CD4-positive, alpha-beta T cell treated with Interleukin-15 for 1 hour (primary cell): ENCODE measurements around the gene PTPRM.

Experiments
- DNase-seq: peaks from one replicate; pipeline ENCODE4 v3.0.0-alpha.2; 2020

PTPRM gene

GRCh38 chr18:7566567-7567473, at the start of gene PTPRM:
Gene PTPRM, plus strand, starts transcription at chr18:7567316. Its CDS starts 503 bp downstream, at chr18:7567819.
- DNase-seq: peak; percentile 41

DNA sequence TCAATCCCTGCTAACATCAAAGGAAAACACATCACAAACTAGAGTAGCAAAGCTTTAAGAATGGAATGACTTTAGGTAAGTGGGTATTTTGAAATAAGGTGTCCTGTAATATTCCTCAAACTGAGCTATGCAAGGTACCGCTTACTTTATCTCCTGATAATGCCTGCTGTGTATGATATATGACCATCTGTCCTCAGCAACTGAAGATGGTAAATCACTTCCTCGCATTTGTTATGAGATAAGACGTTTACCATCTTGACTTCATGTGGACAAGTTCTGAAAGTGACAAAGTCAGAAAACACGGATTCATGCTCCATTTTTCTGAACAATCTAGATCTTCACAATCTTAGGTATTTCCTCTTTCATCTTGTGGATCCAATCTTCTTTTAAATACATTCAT, 49.3 kb upstream of the PTPRM start:
- no peak for DNase-seq

DNA sequence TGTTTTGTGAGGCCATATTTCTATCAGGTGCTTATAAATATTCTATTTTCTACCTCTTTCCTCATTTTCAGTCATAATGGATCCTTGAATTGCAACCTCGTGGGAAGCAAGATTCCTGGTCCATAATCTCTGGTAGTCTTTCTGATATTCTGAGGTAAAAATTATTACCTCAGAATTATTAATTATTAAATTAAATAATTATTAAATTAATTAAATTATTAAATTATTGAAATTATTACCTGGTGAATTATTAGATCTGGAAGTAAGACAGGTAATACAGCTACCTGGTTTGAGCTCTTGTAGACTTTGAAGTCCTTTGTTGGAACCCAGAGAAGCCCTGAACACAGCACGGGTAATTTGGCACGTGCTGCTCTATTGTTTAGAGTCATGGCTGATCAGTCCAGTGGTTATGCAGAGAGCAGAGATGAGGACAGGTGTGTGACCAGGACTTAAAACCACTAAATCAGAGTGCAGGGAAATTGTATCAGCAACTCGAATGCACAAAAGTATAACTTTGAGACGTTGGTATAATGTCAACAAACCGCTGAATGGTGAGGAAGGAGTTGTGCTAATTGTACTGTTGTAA, 46.8 kb upstream of the PTPRM start:
- no peak for DNase-seq

DNA sequence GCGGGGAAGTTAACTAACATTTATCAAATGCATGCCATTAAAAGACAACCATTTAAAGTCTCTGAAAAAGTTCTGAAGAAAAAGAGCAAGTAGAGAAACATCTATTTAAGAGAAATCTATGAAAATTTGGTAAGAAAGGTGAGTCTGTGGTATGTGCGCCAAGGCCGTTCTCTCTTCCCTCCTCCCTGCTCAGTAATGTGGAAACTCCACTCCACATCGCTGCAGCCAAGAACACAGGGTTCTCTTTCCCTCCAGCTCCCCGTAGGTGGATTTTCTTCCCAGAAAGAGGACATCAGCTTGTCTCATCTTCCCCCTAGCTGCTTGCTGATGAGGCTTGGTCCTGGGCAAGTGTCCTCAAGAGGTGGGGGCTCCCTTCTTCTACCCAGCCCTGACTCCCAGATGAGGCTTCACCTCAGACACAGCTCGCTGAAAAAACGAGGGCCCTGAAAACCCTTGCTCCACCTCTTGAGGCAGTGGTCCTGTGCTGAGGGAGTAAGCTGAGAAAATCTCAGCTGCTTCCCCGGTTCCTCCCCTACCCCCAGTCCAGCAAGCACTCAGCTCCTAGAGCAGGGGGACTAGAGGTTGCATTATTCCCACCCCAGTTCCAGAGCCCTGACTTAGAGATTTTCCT, 45.8 kb upstream of the PTPRM start:
- DNase-seq: no peak

- DNase-seq: no peak
Measured at GRCh38 chr18:7523772-7524171, 43.3 kb upstream of the PTPRM start.

DNA sequence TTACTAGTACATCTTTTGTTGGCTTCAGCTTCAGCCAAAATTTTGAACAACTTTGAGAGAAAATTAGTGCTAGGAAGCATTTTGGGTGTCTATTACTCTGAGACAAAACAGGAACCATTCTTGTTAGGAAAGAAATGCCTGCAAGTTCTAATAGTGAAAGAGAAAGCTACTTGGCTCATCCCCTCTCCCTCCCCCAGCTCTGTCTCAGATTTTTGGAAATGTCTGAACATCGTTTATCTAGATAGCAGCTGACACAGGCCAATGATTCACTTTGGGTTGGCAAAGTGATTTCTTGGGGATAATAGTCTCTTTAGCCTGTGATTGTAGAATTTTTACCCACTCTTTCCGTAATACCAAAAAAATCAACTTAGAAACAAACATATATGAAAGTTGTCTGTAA, 42.3 kb upstream of the PTPRM start:
- DNase-seq: no peak

DNA sequence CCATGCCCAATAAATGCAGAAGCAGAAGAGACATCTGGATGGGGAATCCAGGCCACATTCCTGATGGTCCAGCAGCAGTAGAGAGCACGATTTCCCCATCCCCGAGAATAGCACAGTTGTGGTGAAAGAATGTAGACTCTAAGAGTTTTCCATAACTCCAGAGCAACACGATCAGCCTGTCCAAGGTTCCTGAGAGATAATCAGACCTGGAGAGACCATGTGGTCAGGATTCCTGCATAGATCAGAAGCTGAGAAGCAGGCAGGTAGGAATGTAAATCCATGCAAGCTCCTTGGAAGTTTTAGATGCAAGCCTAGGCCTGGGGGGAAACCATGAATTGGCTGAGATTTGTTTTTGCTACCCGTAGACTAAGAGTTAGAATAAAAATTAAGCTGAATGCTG, 34.2 kb upstream of the PTPRM start:
- no peak for DNase-seq

GRCh38 chr18:7535436-7536205, 31.5 kb upstream of the PTPRM start:
- no peak for DNase-seq

DNA sequence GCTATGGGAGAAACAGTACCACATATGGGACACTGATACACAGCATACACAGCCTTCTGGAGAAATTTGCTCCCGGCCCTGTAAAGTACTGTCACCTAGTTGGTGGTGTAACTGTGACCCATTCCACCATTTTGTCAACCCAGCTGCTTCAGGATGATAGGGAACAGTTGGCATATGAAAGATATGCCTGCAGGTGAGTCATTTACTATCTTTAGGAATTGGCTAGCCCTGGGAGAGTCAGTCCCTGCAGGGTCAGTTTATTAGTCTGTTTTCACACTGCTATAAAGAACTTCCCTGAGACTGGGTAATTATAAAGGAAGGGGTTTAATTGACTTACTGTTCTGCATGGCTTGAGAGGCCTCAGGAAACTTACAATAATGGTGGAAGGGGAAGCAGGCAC, 30.0 kb upstream of the PTPRM start:
- DNase-seq: no peak

GRCh38 chr18:7541835-7542234, 25.3 kb upstream of the PTPRM start:
- DNase-seq: no peak

GRCh38 chr18:7544686-7545085, 22.4 kb upstream of the PTPRM start:
- DNase-seq: no peak

DNA sequence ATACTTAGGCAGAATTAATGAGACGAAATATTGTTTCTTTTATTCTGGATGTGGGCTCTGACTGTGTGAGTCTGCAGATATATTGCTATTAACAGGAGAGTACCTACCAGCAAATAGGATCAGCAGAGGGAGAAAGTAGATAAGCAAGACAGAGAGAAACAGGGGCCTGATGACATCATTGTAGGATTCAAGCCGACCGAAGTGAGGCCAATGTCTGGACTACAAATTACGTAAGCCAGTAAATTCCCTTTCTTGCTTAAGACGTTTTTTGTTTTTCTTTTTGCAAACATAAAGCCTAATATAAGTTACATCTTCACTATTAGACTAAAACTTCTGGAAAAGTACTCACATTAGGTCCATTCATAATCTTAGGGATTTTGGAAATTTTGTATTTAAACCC, 21.4 kb upstream of the PTPRM start:
- DNase-seq: no peak

GRCh38 chr18:7548221-7548620, 18.9 kb upstream of the PTPRM start:
- no peak for DNase-seq

- no peak for DNase-seq
Measured at GRCh38 chr18:7548721-7549120, 18.4 kb upstream of the PTPRM start.

DNA sequence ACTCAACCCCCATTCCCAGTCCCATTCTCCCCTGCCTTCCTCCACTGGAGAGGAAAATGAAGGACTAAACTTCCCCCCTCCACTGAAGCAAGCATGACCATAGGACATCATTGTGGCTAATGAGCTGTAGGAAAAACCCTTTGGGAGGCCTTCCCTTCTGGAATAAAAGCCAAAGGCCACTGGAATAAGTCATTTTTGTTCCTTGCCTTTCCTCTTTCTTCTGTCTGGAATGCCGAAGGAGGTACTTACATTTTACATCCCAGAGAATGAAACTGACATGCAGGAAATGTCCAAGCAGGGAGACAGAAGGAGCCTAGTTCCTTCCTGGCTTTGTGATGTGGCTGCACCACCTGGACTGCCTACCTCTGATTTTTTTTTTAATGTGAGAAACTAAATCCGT, 9.1 kb upstream of the PTPRM start:
- DNase-seq: no peak

- DNase-seq: no peak
Measured at GRCh38 chr18:7558769-7559168, 8.3 kb upstream of the PTPRM start.

DNA sequence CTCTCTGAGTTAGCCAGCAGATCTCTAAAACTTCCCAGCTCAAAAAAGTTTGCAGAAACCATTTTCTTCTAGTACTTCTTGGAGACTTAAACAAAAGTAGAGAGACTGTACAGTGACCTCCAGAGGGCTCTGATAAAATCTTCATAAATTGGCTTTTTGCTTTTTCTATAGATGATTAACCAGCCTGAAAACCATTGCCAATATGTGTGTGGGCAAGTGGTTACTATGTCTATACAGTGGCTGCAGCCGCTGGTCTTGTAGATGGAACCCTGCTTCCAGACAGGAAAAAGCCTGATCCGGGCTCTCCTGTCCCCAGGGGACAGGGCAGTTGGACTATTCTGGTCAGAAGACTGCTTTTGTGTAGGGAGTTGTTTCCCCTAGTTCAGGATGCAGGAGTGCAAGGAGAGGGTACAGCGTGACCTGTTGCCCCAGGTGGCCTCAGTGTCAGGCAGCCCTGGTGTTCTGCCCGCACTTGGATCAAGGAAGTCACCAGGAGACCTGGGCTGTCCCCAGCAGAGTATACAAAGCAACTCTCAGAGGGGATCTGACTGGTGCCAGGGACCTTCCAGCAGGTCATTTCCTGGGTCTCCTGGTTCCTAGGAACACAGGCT, 7.3 kb upstream of the PTPRM start:
- no peak for DNase-seq

DNA sequence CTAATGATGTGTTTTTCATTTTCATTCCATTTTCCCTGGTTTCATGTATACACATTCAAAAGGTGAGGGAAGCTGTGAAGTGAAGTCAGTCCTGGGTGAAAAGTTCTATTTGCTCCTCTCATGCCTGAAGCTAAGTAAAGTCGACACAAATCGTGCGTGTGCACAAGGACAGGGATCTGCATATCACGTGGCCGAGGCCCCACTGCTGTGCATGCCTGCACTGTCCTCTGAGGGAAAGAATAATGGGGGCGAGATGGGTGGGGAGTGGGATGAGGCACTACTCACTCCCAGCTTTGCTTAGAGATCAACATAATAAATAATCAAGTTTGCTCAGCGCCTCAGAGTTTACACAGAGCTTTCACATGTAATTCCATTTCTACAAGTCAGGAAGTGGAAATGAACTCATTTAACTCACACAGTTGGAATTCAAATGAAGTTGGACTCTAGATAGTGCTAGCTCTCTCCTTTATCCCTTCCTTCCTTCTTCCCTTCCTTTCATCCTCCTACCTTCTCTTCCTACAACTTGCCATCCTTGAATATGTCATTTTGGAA, 5.1 kb upstream of the PTPRM start:
- DNase-seq: no peak

DNA sequence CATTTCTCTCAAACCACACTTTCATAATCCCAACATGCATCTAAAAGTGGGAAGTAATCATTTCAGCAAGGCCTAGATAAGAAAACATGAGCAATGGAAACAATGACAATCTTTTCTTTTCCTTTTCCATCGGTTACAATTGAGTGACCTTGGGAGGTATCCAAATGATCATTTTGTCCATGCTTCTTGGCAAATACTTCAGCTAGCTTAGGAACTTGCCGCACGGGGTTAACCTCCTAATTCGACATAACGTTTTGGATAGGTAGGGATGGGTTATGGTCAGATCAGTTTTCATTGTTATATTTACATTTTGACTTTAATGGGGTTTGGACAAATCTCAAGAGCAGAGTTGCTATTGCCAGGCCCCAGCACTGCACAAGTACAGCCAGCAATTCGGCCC, 4.6 kb upstream of the PTPRM start:
- no peak for DNase-seq

DNA sequence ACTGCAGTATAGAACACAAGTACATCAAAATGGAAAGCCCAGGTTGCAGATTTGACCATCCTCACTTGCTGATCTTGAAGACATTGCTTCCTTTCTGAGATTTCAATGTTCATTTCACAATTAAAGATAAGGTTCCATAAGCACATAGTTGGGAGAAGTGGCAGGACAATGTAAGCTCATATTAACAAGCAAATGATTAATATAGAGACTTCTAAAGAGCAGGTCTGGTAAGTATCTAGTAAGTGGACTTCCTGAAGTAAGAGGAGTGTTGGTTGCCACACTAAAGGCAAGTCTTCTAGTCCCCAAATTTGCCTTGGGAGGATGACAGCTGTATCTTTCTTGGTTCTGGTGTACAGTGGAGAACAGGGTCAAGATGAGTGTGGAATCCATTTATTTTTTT, 1.4 kb upstream of the PTPRM start:
- DNase-seq: no peak

DNA sequence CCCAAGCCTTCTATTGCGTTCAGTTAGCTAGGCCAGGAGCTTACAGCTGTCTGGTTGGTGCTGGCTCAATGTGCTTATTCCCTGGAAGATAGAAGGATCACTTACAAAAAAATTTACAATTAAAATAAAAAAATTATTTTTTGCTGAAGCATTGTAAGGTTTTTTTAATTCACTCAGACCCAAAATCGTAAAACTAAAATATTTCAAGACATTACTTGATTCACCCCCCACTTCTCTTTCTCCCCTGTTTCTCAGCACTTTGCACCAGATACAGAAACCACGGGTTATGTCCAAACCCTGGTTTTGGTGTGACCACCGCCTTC, 911 bp upstream of the PTPRM start:
- DNase-seq: no peak
